Measurements from ENCODE around the gene SLC1A2. TPM values are rescaled to one million over a fixed set of nuclear protein-coding genes. Genes with fewer than 3 reads are reported as not detected.

SLC1A2 gene
- total RNA-seq, 2 experiments from 2014 or later = not detected

GRCh38 chr11:35214792-35215193, 204.6 kb downstream of the SLC1A2 start:
- Histone ChIP-seq H3K36me3 (ENCODE audit: insufficient read depth, low read length) (no peaks in the 10 kb centered on the region), H3K79me2 (ENCODE audit: insufficient read depth, low read depth, low read length) (no peaks in the 10 kb centered on the region), H3K4me3 (ENCODE audit: low read depth, low read length, poor library complexity, severe bottlenecking) (no peak overlapping the region), H2AFZ (ENCODE audit: low read length) (no peak overlapping the region), H3K9me3 (ENCODE audit: low read length) (no peaks in the 10 kb centered on the region), H3K4me1 (ENCODE audit: insufficient read depth, low read length, poor library complexity, severe bottlenecking) (no peaks in the 10 kb centered on the region), H4K20me1 (ENCODE audit: insufficient read depth, low read length) (no peaks in the 10 kb centered on the region), H3K9me2 (ENCODE audit: insufficient read depth, low read length) (no peaks in the 10 kb centered on the region), H3K27ac (ENCODE audit: low read depth, low read length, poor library complexity, severe bottlenecking) (no peak overlapping the region), H3K4me2 (ENCODE audit: low read length) (no peak overlapping the region)
- no TSS peak for BruUV-seq (replicated peaks)
- no peak for TF ChIP-seq EZH2phosphoT487 (IDR thresholded peaks at IDR 0.05; ENCODE audit: borderline replicate concordance, low read depth, low read length)
- TF ChIP-seq, protein P1, sequence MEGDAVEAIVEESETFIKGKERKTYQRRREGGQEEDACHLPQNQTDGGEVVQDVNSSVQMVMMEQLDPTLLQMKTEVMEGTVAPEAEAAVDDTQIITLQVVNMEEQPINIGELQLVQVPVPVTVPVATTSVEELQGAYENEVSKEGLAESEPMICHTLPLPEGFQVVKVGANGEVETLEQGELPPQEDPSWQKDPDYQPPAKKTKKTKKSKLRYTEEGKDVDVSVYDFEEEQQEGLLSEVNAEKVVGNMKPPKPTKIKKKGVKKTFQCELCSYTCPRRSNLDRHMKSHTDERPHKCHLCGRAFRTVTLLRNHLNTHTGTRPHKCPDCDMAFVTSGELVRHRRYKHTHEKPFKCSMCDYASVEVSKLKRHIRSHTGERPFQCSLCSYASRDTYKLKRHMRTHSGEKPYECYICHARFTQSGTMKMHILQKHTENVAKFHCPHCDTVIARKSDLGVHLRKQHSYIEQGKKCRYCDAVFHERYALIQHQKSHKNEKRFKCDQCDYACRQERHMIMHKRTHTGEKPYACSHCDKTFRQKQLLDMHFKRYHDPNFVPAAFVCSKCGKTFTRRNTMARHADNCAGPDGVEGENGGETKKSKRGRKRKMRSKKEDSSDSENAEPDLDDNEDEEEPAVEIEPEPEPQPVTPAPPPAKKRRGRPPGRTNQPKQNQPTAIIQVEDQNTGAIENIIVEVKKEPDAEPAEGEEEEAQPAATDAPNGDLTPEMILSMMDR (conservative IDR thresholded peaks at IDR 0.05; ENCODE audit: low read length) = no peak
- POLR2A ChIA-PET = no interaction called here
- intact Hi-C loops (cut with micrococcal nuclease; ENCODE audit: unreplicated experiment) = no loop called here
- DNase-seq (ENCODE audit: low spot score) = no peak
- CTCF ChIA-PET (ENCODE audit: unreplicated experiment) = no interaction called here

DNA sequence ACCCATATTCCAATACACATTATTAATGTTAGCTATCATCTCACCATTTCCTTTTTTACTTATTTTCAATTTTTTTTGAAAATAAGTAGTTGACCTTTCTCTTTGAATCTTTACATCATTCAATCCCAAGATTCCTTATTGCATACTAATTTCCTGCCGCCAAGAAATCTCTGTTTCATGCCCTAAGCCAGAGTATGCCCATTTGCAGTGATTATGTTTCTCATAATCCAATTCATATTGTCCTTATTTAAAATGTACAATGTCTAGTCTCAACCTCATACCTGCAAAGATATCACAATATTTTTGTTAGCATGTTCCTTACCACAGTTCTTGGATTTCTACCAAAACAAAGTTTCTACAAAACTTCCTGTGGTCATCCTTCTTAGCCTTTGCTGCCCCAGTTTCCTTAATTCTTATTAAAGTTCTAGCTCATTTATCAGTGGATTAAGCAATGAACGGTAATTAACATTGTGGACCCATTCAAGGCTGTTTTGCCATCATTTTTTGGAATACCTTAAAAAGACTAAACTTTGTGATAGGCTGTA, 205.1 kb downstream of the SLC1A2 start:
- Histone ChIP-seq H2AFZ (ENCODE audit: low read length) (no peak overlapping the region), H3K9me2 (ENCODE audit: insufficient read depth, low read length) (no peaks in the 10 kb centered on the region), H3K79me2 (ENCODE audit: insufficient read depth, low read depth, low read length) (no peaks in the 10 kb centered on the region), H4K20me1 (ENCODE audit: insufficient read depth, low read length) (no peaks in the 10 kb centered on the region), H3K4me3 (ENCODE audit: low read depth, low read length, poor library complexity, severe bottlenecking) (no peak overlapping the region), H3K4me1 (ENCODE audit: insufficient read depth, low read length, poor library complexity, severe bottlenecking) (no peaks in the 10 kb centered on the region), H3K4me2 (ENCODE audit: low read length) (no peak overlapping the region), H3K9me3 (ENCODE audit: low read length) (no peaks in the 10 kb centered on the region), H3K27ac (ENCODE audit: low read depth, low read length, poor library complexity, severe bottlenecking) (no peak overlapping the region), H3K36me3 (ENCODE audit: insufficient read depth, low read length) (no peaks in the 10 kb centered on the region)
- ChIA-PET CTCF (ENCODE audit: unreplicated experiment) (no interaction called here), POLR2A (interaction anchor here (0.9 to 1.1 kb wide), 3 partner anchors 10 to 47 kb away, joined by 3 to 6 read pairs (median 3); no protein-coding TSS in a partner anchor)
- intact Hi-C loops (cut with micrococcal nuclease; ENCODE audit: unreplicated experiment) = no loop called here
- DNase-seq (ENCODE audit: low spot score) = no peak
- TF ChIP-seq, protein P1 (conservative IDR thresholded peaks at IDR 0.05; ENCODE audit: low read length) = no peak
- BruUV-seq (replicated peaks) = no TSS peak

GRCh38 chr11:35211952-35212351, 207.4 kb downstream of the SLC1A2 start:
- ChIA-PET CTCF (ENCODE audit: unreplicated experiment) (no interaction called here), POLR2A (no interaction called here)
- Histone ChIP-seq H4K20me1 (ENCODE audit: insufficient read depth, low read length) (no peaks in the 10 kb centered on the region), H3K36me3 (ENCODE audit: insufficient read depth, low read length) (no peaks in the 10 kb centered on the region), H3K79me2 (ENCODE audit: insufficient read depth, low read depth, low read length) (no peaks in the 10 kb centered on the region), H2AFZ (ENCODE audit: low read length) (no peak overlapping the region), H3K4me2 (ENCODE audit: low read length) (no peak overlapping the region), H3K9me2 (ENCODE audit: insufficient read depth, low read length) (no peaks in the 10 kb centered on the region), H3K9me3 (ENCODE audit: low read length) (no peaks in the 10 kb centered on the region), H3K27ac (ENCODE audit: low read depth, low read length, poor library complexity, severe bottlenecking) (no peak overlapping the region), H3K4me3 (ENCODE audit: low read depth, low read length, poor library complexity, severe bottlenecking) (no peak overlapping the region), H3K4me1 (ENCODE audit: insufficient read depth, low read length, poor library complexity, severe bottlenecking) (no peaks in the 10 kb centered on the region)
- no peak for TF ChIP-seq EZH2phosphoT487 (IDR thresholded peaks at IDR 0.05; ENCODE audit: borderline replicate concordance, low read depth, low read length)
- TF ChIP-seq, protein P1 (conservative IDR thresholded peaks at IDR 0.05; ENCODE audit: low read length) = no peak
- BruUV-seq (replicated peaks) = no TSS peak
- DNase-seq (ENCODE audit: low spot score) = no peak
- intact Hi-C loops (cut with micrococcal nuclease; ENCODE audit: unreplicated experiment) = no loop called here
